GM12878 (cell line): ENCODE measurements around the gene MXI1. TPM values are rescaled to one million over a fixed set of nuclear protein-coding genes. Genes with fewer than 3 reads are reported as not detected.

Experiments used
- ATAC-seq: fragments of 200-7000 bp; cut with Tn5 transposase; 3 replicates; pipeline ENCODE4 v1.9.1; 2020; ENCODE audit warnings: mild to moderate bottlenecking, moderate library complexity
- BruUV-seq: library from RNA; stranded (reverse); fragments of 400-500 nt; replicated peaks from 2 replicates; lab custom pipeline; 2021; lab: Mats Ljungman, UMichigan
- CTCF ChIA-PET: fragments of 300-600 bp; sonication (Branson Sonifier 250); formaldehyde crosslinking; extraction: SDS; loops from one replicate; lab custom pipeline; 2021; ENCODE audit warnings: inconsistent platforms; lab: Yijun Ruan, JAX
- POLR2A ChIA-PET: fragments of 350-600 bp; formaldehyde crosslinking; extraction: SDS; loops from one replicate; lab custom pipeline; 2021; ENCODE audit warnings: inconsistent platforms; lab: Charles Lee
- RAD21 ChIA-PET: fragments of 300-600 bp; sonication (Branson Sonifier 250); formaldehyde crosslinking; loops from one replicate; lab custom pipeline; 2023; ENCODE audit warnings: antibody characterized with exemption; ENCODE audit not compliant: unreplicated experiment; lab: Charles Lee
- SMC1A ChIA-PET: fragments of 300-600 bp; sonication (Branson Sonifier 250); formaldehyde crosslinking; loops from one replicate; lab custom pipeline; 2023; ENCODE audit not compliant: unreplicated experiment, uncharacterized antibody; lab: Charles Lee
- DNase-seq: peaks from one replicate; pipeline ENCODE4 v3.0.0-alpha.2; 2011; ENCODE audit warnings: low read depth, low spot score
- FAIRE-seq: peaks from 3 replicates; lab custom pipeline; 2011; peaks lifted over from hg19 to GRCh38; lab: Jason Lieb, UNC
- H2AFZ ChIP-seq: 2 replicates; pipeline ENCODE4 v1.6.0; 2011; ENCODE audit warnings: low read depth, low read length, control low read depth; ENCODE audit not compliant: control insufficient read depth
- H3K27ac ChIP-seq: 2 replicates; pipeline ENCODE4 v1.5.1; 2011; ENCODE audit warnings: control low read depth; ENCODE audit not compliant: control insufficient read depth, insufficient read depth
- H3K27me3 ChIP-seq, 2 experiments: replicated peaks in 1 of 2; 2 replicates each; pipeline versions ENCODE4 v1.6.0 to v1.6.1; 2011; ENCODE audit warnings: low read length in 1 of 2; ENCODE audit not compliant: control insufficient read depth in 2 of 2, insufficient read depth in 2 of 2
- H3K36me3 ChIP-seq, 2 experiments: 2 replicates each; pipeline ENCODE4 v1.5.1; 2011; ENCODE audit warnings: low read length in 1 of 2; ENCODE audit not compliant: control insufficient read depth in 2 of 2, insufficient read depth in 2 of 2
- H3K4me1 ChIP-seq: 2 replicates; pipeline ENCODE4 v1.6.1; 2011; ENCODE audit warnings: mild to moderate bottlenecking, low read length, moderate library complexity, mixed read lengths; ENCODE audit not compliant: control insufficient read depth, insufficient read depth
- H3K4me2 ChIP-seq: 2 replicates; pipeline ENCODE4 v1.6.0; 2011; ENCODE audit warnings: control low read depth; ENCODE audit not compliant: control insufficient read depth, insufficient read depth
- H3K4me3 ChIP-seq: fragments of 200-600 bp; sonication (generic); 2 replicates; pipeline ENCODE4 v1.5.1; 2016
- H3K79me2 ChIP-seq: 2 replicates; pipeline ENCODE4 v1.6.0; 2011; ENCODE audit warnings: low read length; ENCODE audit not compliant: control insufficient read depth, insufficient read depth
- H3K9ac ChIP-seq: 2 replicates; pipeline ENCODE4 v1.8.0; 2011; ENCODE audit warnings: low read length, control low read depth, mixed read lengths; ENCODE audit not compliant: control insufficient read depth, insufficient read depth
- H3K9me3 ChIP-seq: replicated peaks from 3 replicates; pipeline ENCODE4 v1.5.1; 2011; ENCODE audit warnings: mild to moderate bottlenecking, low read length; ENCODE audit not compliant: control insufficient read depth, insufficient read depth
- H4K20me1 ChIP-seq: 2 replicates; pipeline ENCODE4 v1.6.0; 2011; ENCODE audit not compliant: control insufficient read depth, insufficient read depth
- BHLHE40 ChIP-seq, 2 experiments: fragments of 450-650 bp in 1 of 2; IDR thresholded peaks; 2 replicates each; pipeline ENCODE4 v1.6.1; 2011 to 2017; ENCODE audit warnings: low read depth in 2 of 2, borderline replicate concordance in 1 of 2, improper control_type of control experiment in 1 of 2, low read length in 1 of 2, mild to moderate bottlenecking in 1 of 2
- ETV6 ChIP-seq, 2 experiments: fragments of 450-650 bp in 1 of 2; IDR thresholded peaks in 1 of 2; conservative IDR thresholded peaks in 1 of 2; 2 replicates each; pipeline ENCODE4 v1.6.1; 2014; ENCODE audit warnings: antibody characterized with exemption in 1 of 2, borderline replicate concordance in 1 of 2, low read depth in 1 of 2, mild to moderate bottlenecking in 1 of 2, moderate library complexity in 1 of 2
- FOXM1 ChIP-seq: IDR thresholded peaks from 2 replicates; pipeline ENCODE4 v1.6.1; 2012; ENCODE audit warnings: low read depth, mild to moderate bottlenecking, inconsistent platforms, low read length, moderate library complexity
- HDAC6 ChIP-seq: fragments of 200-600 bp; sonication (generic); IDR thresholded peaks from one replicate; pipeline ENCODE4 v1.8.0; 2017; ENCODE audit warnings: antibody characterized with exemption; ENCODE audit not compliant: unreplicated experiment
- HDGF ChIP-seq: fragments of 450-650 bp; IDR thresholded peaks from 2 replicates; pipeline ENCODE4 v1.6.1; 2016; ENCODE audit warnings: antibody characterized with exemption
- IKZF1 ChIP-seq: fragments of 450-650 bp; conservative IDR thresholded peaks from 2 replicates; pipeline ENCODE4 v1.6.1; 2017; ENCODE audit warnings: antibody characterized with exemption, mild to moderate bottlenecking
- MAX ChIP-seq: IDR thresholded peaks from 2 replicates; pipeline ENCODE4 v1.6.1; 2012; ENCODE audit warnings: low read depth, low read length, improper control_type of control experiment
- MYC ChIP-seq: IDR thresholded peaks from 2 replicates; pipeline ENCODE4 v1.6.1; 2011; ENCODE audit warnings: mild to moderate bottlenecking, low read length, moderate library complexity, inconsistent platforms; ENCODE audit not compliant: insufficient read depth, insufficient replicate concordance, insufficient read length, severe bottlenecking
- PAX8 ChIP-seq: fragments of 450-650 bp; IDR thresholded peaks from 2 replicates; pipeline ENCODE4 v1.6.1; 2017; ENCODE audit warnings: mild to moderate bottlenecking, moderate library complexity
- WGBS: methylation state at CpG from one replicate; pipeline ENCODE4 v1.1.6; 2016; ENCODE audit warnings: low lambda C conversion rate; ENCODE audit not compliant: insufficient replicate concordance, insufficient coverage; ENCODE audit errors: missing lambda C conversion rate; 5-methylcytosine and 5-hydroxymethylcytosine counted together
- in situ Hi-C: fragments of 300-500 bp; cut with MboI; formaldehyde crosslinking; loops from 9 replicates; pipeline ENCODE4 v1.14.3; 2018; ENCODE audit warnings: mixed read lengths
- intact Hi-C: fragments of 100-400 bp; cut with micrococcal nuclease; formaldehyde crosslinking; loops from one replicate; pipeline ENCODE4 v1.14.2; 2022; ENCODE audit not compliant: unreplicated experiment
- polyA plus RNA-seq, 11 experiments: library from polyadenylated mRNA; depleted of rRNA in 4 of 11; unstranded in 6 of 11; stranded (reverse) in 5 of 11; fragments of >200 nt; fragmentation: Nextera tagmentation in 4 of 11; fragmentation: Illumina TruSeq in 1 of 11; extraction: Ambion mirVana in 4 of 11; extraction: Trizol in 1 of 11; gene quantifications; 1 replicate in 1 of 11; 2 replicates in 10 of 11; pipeline versions ENCODE4 v1.2.1 to v1.2.3, GENCODE V29; 2011 to 2016; ENCODE audit warnings: inconsistent platforms in 2 of 11, missing spikeins in 2 of 11, low read depth in 1 of 11
- total RNA-seq, 4 experiments: library from RNA; depleted of rRNA in 3 of 4; stranded (reverse); fragments of >200 nt in 3 of 4; fragmentation: Illumina TruSeq in 1 of 4; extraction: Trizol in 1 of 4; gene quantifications; 2 replicates each; pipeline versions ENCODE4 v1.2.1 to v1.2.3, GENCODE V29; 2013 to 2021

MXI1 gene
- total and polyA plus RNA-seq, 10 of the 15 experiments (the other 5 are each of a cell fraction or from before 2014, with no cell fraction given), result 0.23 to 8.0 (median 0.41) TPM

GRCh38 chr10:110175406-110175805, 32.0 kb upstream of the MXI1 start (continued):
- TF ChIP-seq HDGF (no peak), BHLHE40 (IDR thresholded peaks at IDR 0.05; ENCODE audit: borderline replicate concordance in 1 of 2, low read depth in 2 of 2, low read length in 1 of 2) (no peak), IKZF1 (no peak), MAX (no peak), MYC (no peak), ETV6 (conservative IDR thresholded peaks at IDR 0.05 in 1 of 2, IDR thresholded peaks at IDR 0.05 in 1 of 2; ENCODE audit: borderline replicate concordance in 1 of 2, low read depth in 1 of 2) (no peak), FOXM1 (no peak)

DNA sequence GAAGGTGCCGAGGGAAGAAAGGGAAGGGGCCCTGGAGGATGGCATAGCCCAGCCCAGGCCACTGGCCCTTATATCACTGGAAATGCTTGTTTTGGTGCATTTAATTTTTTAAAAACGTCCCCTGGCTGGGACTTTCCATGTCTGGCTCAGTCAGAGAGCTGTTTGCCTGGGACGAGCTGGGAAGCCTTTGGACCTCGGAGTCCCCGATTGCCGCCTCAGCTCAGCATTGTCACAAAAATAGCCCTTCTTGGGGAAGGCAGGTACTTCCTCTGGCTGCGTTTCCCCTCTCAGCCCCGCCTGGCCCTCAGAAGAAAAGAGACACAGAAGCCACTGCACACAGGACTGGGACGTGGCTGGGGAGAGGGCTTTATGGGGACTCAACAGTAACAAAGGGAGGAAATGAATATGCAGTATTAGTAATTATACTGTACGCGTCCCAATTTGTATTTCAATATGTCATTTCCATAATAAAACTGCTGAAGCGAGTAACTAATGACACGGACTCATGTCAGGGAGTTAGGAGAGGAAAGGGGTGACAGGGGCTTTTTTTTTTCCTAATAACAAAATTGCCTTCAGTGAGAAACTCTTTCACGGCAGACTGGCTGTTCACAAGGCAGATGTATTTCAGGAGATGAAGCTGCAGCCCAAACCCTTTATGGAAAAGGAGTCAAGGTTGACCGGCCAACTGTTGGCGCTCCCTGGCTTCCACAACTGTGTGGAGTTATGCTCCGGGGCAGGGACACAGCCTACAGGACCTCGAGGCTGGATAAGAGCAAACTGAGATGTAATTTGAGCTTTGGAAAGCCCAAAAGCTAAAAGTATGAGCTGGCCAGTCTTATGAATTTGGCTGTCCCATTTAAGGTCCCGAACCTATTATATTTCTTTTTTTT, 31.0 kb upstream of the MXI1 start:
- no peak overlapping the region for H3K9ac ChIP-seq
- BruUV-seq, result no TSS peak
- ChIA-PET CTCF (no interaction called here), POLR2A (interaction anchor here (0.7 kb wide), 1 partner anchor 267 kb away, joined by 6 read pairs; no protein-coding TSS in a partner anchor), SMC1A (interaction anchor here (0.6 to 1.1 kb wide), 2 partner anchors 18 to 67 kb away, joined by 3 read pairs; no protein-coding TSS in a partner anchor), RAD21 (interaction anchor here (0.8 kb wide), 1 partner anchor 45 kb away, joined by 3 read pairs; no protein-coding TSS in a partner anchor)
- no peaks in the 10 kb centered on the region for H3K79me2 ChIP-seq
- no peak overlapping the region for H3K4me2 ChIP-seq
- H3K27ac ChIP-seq, result no peak overlapping the region
- in situ Hi-C loops (no loop called here), intact Hi-C loops (no loop called here)
- no peaks in the 10 kb centered on the region for H3K9me3 ChIP-seq
- no peaks in the 10 kb centered on the region for H4K20me1 ChIP-seq
- no peaks in the 10 kb centered on the region for H3K36me3 ChIP-seq
- no peak overlapping the region for H2AFZ ChIP-seq
- TF ChIP-seq HDAC6 (no peak), PAX8 (no peak)
- DNase-seq (no peak), ATAC-seq (no peak), FAIRE-seq (no peak)
- no peaks in the 10 kb centered on the region for H3K4me1 ChIP-seq
- 13% methylated on average over 19 of the region's 19 CpGs for WGBS
- no peak overlapping the region for H3K4me3 ChIP-seq
- H3K27me3 ChIP-seq, result peaks cover 1 to 4% of the 10 kb centered on the region in 2 experiments; a peak in 2 of 4 replicates
